ENCODE data around the gene C10orf71.

DNA sequence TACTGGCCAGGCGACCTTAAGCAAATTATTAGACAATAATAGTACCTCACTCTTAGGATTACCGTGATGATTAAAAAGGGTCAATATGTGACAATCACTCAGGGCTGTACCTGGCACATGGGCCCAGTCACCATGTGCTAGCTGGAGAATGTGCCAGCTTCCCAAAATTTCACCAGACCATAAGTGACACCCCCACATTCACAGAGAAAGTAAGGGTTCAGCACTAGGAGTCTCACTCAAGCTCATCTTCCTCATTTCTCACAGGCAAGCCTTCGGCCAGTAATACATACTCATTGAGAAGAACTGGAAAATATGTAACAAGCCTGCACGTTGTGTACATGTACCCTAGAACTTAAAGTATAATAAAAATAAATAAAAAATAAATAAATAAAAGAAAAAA lies 22.4 kb upstream of the C10orf71 start:
- TF ChIP-seq, protein P1, sequence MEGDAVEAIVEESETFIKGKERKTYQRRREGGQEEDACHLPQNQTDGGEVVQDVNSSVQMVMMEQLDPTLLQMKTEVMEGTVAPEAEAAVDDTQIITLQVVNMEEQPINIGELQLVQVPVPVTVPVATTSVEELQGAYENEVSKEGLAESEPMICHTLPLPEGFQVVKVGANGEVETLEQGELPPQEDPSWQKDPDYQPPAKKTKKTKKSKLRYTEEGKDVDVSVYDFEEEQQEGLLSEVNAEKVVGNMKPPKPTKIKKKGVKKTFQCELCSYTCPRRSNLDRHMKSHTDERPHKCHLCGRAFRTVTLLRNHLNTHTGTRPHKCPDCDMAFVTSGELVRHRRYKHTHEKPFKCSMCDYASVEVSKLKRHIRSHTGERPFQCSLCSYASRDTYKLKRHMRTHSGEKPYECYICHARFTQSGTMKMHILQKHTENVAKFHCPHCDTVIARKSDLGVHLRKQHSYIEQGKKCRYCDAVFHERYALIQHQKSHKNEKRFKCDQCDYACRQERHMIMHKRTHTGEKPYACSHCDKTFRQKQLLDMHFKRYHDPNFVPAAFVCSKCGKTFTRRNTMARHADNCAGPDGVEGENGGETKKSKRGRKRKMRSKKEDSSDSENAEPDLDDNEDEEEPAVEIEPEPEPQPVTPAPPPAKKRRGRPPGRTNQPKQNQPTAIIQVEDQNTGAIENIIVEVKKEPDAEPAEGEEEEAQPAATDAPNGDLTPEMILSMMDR (IDR thresholded peaks at IDR 0.05; ENCODE audit: low read length) = no peak
- TF ChIP-seq EZH2 (optimal IDR thresholded peaks at IDR 0.05; ENCODE audit: low read depth, low read length) = no peak
